Osteoblast (primary cell): ENCODE results near the gene SAMD11. TPM values are rescaled to one million over a fixed set of nuclear protein-coding genes. Genes with fewer than 3 reads are reported as not detected.
"Not testable (repeated sequence)": the region's sequence is repeated elsewhere in the genome, so short reads cannot be mapped to it uniquely, and the experiment has no call there.

Source experiments
- DNase-seq: peaks from one replicate; pipeline ENCODE4 v3.0.0; 2011; ENCODE audit warnings: low spot score, mixed read lengths; ENCODE audit not compliant: insufficient read length; ENCODE audit errors: missing footprints
- H2AFZ ChIP-seq: 2 replicates; pipeline ENCODE4 v1.6.0; 2011; ENCODE audit warnings: mild to moderate bottlenecking, low read length
- H3K27ac ChIP-seq: 2 replicates; pipeline ENCODE4 v1.5.1; 2011; ENCODE audit warnings: mild to moderate bottlenecking, low read depth, low read length, moderate library complexity
- H3K27me3 ChIP-seq: 2 replicates; pipeline ENCODE4 v1.6.0; 2012; ENCODE audit warnings: mild to moderate bottlenecking, control low read depth, inconsistent platforms, low read length, moderate library complexity; ENCODE audit not compliant: insufficient read depth
- H3K36me3 ChIP-seq: 2 replicates; pipeline ENCODE4 v1.5.1; 2011; ENCODE audit warnings: mild to moderate bottlenecking, low read length, control low read depth, moderate library complexity; ENCODE audit not compliant: insufficient read depth
- H3K4me1 ChIP-seq: 2 replicates; pipeline ENCODE4 v1.5.1; 2011; ENCODE audit warnings: mild to moderate bottlenecking, low read length, control low read depth, moderate library complexity; ENCODE audit not compliant: insufficient read depth
- H3K4me2 ChIP-seq: 2 replicates; pipeline ENCODE4 v1.6.0; 2011; ENCODE audit warnings: mild to moderate bottlenecking, low read length; ENCODE audit not compliant: insufficient read depth
- H3K4me3 ChIP-seq: fragments of 200-600 bp; sonication (generic); 3 replicates; pipeline ENCODE4 v1.5.1; 2012; ENCODE audit warnings: mild to moderate bottlenecking, low read length, inconsistent platforms; ENCODE audit not compliant: insufficient read depth
- H3K79me2 ChIP-seq: 2 replicates; pipeline ENCODE4 v1.6.0; 2012; ENCODE audit warnings: mild to moderate bottlenecking, low read length, control low read depth, inconsistent platforms; ENCODE audit not compliant: insufficient read depth
- H3K9me3 ChIP-seq: 2 replicates; pipeline ENCODE4 v1.5.1; 2011; ENCODE audit warnings: low read depth, low read length, control low read depth
- H4K20me1 ChIP-seq: 2 replicates; pipeline ENCODE4 v1.6.0; 2012; ENCODE audit warnings: mild to moderate bottlenecking, low read length, control low read depth; ENCODE audit not compliant: insufficient read depth
- CTCF ChIP-seq: IDR thresholded peaks from 2 replicates; pipeline ENCODE4 v1.5.1; 2011; ENCODE audit warnings: mild to moderate bottlenecking, low read depth, low read length, moderate library complexity; ENCODE audit errors: extremely low read depth
- total RNA-seq: library from RNA; depleted of rRNA; stranded (reverse); fragments of >200 nt; gene quantifications from 2 replicates; pipeline ENCODE4 v1.2.3, GENCODE V29; 2012

The SAMD11 gene
- total RNA-seq, 1 donor = 8.3 TPM

- Histone ChIP-seq H3K4me3 (no peak overlapping the region), H3K9me3 (no peaks in the 10 kb centered on the region), H3K27me3 (no peaks in the 10 kb centered on the region), H3K79me2 (no peaks in the 10 kb centered on the region), H3K36me3 (peaks cover 30% of the 10 kb centered on the region), H4K20me1 (peaks cover 15% of the 10 kb centered on the region), H3K27ac (no peak overlapping the region), H2AFZ (no peak overlapping the region), H3K4me2 (no peak overlapping the region), H3K4me1 (peaks cover 16% of the 10 kb centered on the region)
- no peak for TF ChIP-seq CTCF
- DNase-seq = no peak
These were observed 20.9 kb downstream of the SAMD11 start for GRCh38 chr1:944341-945325.

- Histone ChIP-seq H2AFZ (no peak overlapping the region), H3K27ac (no peak overlapping the region), H3K27me3 (no peaks in the 10 kb centered on the region), H3K4me1 (peaks cover 6% of the 10 kb centered on the region), H3K9me3 (no peaks in the 10 kb centered on the region), H3K36me3 (peaks cover 42% of the 10 kb centered on the region), H3K4me3 (no peak overlapping the region), H3K79me2 (no peaks in the 10 kb centered on the region), H4K20me1 (peaks cover 28% of the 10 kb centered on the region), H3K4me2 (no peak overlapping the region)
- TF ChIP-seq CTCF = no peak
- DNase-seq = no peak
These were observed 22.2 kb downstream of the SAMD11 start for GRCh38 chr1:945688-946556.

GRCh38 chr1:946811-947210, 23.1 kb downstream of the SAMD11 start:
- H3K4me2 ChIP-seq, H3K9me3 ChIP-seq, DNase-seq, H2AFZ ChIP-seq, H3K4me3 ChIP-seq, H3K27me3 ChIP-seq, H3K4me1 ChIP-seq, H3K27ac ChIP-seq, H3K79me2 ChIP-seq: not testable (repeated sequence)
- Histone ChIP-seq H3K36me3 (peaks cover 50% of the 10 kb centered on the region), H4K20me1 (peaks cover 32% of the 10 kb centered on the region)

GRCh38 chr1:947958-948357, 24.2 kb downstream of the SAMD11 start:
- H3K4me1 ChIP-seq = no peaks in the 10 kb centered on the region
- peaks cover 34% of the 10 kb centered on the region for H4K20me1 ChIP-seq
- no peak overlapping the region for H2AFZ ChIP-seq
- H3K9me3 ChIP-seq = no peaks in the 10 kb centered on the region
- TF ChIP-seq CTCF = no peak
- H3K27me3 ChIP-seq = no peaks in the 10 kb centered on the region
- peaks cover 59% of the 10 kb centered on the region for H3K36me3 ChIP-seq
- no peak overlapping the region for H3K4me3 ChIP-seq
- H3K27ac ChIP-seq = no peak overlapping the region
- H3K4me2 ChIP-seq = no peak overlapping the region
- H3K79me2 ChIP-seq = no peaks in the 10 kb centered on the region
- DNase-seq = no peak
